Activated CD4-positive, alpha-beta T cell treated with anti-CD3 and anti-CD28 coated beads, Interleukin-2, Interleukin-4, amounts not matched to agents 100 ng/mL and 50 ng/mL, durations not matched to agents 16 hours and 8 hours (primary cell): ENCODE results near the gene ADAMTSL3.

Experiments
- DNase-seq: peaks from one replicate; pipeline ENCODE4 v3.0.0-alpha.2; 2020; ENCODE audit warnings: low spot score

ADAMTSL3 gene

GRCh38 chr15:83838763-83839162 is 184.8 kb downstream of the ADAMTSL3 start:
- no peak for DNase-seq

DNA sequence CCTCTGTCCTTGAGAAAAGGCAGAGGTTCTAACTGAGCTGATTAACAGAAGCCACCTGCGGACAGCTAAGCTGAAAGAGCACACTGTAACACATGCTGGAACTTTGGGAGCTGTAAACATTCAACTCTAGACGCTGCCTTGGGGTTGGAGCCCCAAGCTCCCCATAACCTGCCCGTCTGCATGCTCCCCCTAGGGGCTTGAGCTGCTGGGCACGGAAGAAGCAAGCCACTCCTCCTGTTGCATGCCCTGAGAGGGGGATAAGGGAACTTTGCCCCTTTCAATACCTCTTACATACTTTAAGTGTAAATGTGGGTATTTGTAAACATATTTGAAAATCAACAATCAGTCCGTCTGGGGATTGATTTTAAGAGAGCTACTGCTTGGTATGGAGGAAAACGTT is 188.4 kb downstream of the ADAMTSL3 start:
- no peak for DNase-seq

GRCh38 chr15:83843471-83843871 is 189.5 kb downstream of the ADAMTSL3 start:
- DNase-seq = no peak

DNA sequence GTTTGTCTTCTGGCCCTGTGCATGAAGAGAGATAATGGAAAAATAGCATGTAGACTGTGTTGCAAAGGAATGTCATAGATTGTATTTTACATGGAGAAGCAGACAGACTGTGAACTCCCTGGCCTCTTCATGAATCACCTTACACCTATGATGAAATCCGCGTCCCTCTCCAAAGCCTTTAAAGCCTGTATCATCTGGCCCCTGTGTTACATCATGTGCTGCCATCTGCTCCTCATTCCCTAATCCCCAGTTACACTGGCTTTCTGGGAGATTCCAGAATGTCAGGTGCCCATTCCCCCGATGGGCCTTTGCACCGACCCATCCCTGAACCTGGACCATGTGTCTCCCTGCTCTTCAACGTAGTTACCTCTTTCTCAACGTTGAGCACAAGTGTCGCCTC is 190.8 kb downstream of the ADAMTSL3 start:
- no peak for DNase-seq

GRCh38 chr15:83845230-83845629 is 191.3 kb downstream of the ADAMTSL3 start:
- no peak for DNase-seq

- no peak for DNase-seq
Observed at GRCh38 chr15:83846847-83847246, 192.9 kb downstream of the ADAMTSL3 start.

GRCh38 chr15:83848315-83849050 is 194.6 kb downstream of the ADAMTSL3 start:
- no peak for DNase-seq

DNA sequence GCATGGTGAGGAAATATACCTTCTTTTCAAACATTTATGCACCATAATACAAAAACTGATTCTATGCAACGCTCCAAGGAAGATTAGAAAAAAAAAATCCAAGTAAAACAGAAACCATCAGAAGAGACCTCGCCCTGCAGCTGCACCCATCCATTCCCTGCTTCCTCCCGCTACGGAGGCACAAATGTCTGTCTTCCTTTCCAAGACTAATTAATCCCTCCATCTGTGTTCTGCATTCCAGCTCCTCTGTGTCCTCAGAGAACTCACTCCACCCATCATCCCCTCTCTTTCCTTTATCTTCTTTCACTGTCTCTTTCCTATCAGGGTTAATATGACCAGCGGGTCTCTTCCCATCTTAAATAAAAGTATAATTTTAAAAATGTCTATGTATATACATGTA is 196.1 kb downstream of the ADAMTSL3 start:
- no peak for DNase-seq

DNA sequence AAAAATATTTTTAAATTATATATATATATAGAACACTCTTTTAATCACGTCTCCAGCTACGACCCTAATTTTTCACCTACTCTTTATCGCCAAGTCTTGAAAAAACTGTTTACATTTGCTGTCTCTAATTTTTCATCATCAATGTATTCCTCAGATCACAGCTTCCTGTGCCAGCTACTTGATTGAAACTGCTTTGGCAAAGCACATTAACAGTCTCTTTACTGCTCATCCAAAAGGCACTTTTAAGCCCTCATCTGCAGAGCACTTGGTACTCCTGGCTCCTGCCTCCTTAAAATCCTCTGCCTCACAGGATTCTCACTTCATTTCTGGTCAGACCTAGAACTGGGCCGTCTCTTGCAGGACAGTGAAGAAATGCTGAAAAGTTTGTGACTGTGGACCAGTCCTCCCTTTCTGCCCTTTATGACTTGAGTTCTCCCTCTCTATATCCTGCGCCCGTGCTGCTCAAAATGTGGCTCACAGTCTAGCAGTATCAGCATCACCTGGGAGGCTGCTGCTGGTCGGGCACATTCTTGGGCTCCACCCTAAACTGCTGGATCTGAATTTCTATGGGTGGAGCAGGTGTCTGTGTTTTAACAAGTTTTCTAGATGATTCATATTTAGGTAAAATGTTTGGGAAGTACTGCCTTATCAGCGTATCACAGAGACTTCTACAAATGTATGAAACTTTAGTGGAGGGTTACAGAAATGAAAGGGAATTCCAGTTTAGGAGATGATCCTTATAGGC is 196.8 kb downstream of the ADAMTSL3 start:
- DNase-seq = no peak

DNA sequence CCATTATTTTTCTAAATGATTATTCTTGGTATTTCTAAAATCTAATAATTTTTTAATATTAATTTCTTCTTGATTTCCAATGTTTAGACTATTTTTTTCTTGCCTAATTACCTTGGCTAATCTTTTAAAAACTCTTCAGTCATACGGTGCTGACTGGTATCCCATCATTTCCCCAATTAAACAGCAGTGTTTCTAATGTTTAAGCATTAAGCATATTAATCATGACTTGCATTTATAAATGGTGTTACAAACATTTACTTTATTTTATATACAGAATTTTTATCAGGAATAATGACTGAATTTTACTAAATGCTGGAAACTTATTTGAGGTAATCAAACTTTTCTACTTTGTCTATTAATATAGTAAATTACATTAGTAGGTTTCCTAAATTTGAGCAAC is 199.3 kb downstream of the ADAMTSL3 start:
- DNase-seq = no peak

- DNase-seq = peak; percentile 22
Observed at GRCh38 chr15:83854321-83854720, 200.4 kb downstream of the ADAMTSL3 start.

DNA sequence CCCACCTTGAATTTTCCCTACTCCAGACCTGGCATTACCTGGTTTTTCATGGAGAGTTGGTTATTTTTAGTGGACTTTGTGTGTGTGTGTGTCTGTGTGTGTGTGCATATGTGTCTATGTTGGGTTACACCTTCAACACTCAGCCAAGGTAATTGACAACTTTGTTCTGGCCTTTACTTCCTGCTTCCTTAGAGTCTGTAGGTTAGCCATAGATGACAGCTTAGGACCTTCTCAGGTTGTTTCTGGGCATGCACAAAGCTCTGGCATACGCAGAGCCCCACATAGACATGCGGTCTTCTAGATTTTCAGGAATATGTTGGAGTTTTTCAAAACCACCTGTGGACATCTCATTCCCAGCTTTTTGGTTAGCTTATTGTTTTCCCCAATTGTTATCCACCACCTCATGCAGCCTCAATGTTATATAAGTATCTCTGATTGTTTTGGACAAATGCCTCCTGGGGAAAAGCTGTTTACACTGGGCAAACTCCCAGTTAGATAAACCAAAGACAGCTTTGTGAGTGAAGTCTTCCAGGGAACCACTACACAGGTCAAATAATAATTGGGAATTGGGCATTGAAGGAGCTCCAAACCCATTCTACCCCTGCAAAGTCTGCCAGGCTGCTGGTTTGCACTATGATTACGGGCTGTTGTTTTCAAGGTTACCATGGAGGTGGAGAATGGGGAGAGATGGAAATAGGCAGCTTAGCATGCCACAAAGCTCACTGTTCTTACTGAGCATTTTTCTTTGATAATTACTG is 201.2 kb downstream of the ADAMTSL3 start:
- no peak for DNase-seq

- DNase-seq = no peak
Observed at GRCh38 chr15:83855956-83856355, 202.0 kb downstream of the ADAMTSL3 start.

GRCh38 chr15:83858820-83859505 is 205.0 kb downstream of the ADAMTSL3 start:
- DNase-seq = no peak

GRCh38 chr15:83866692-83867091 is 212.8 kb downstream of the ADAMTSL3 start:
- DNase-seq = no peak

- DNase-seq = no peak
Observed at GRCh38 chr15:83869341-83869740, 215.4 kb downstream of the ADAMTSL3 start.

- DNase-seq = no peak
Observed at GRCh38 chr15:83871808-83872559, 218.1 kb downstream of the ADAMTSL3 start.

DNA sequence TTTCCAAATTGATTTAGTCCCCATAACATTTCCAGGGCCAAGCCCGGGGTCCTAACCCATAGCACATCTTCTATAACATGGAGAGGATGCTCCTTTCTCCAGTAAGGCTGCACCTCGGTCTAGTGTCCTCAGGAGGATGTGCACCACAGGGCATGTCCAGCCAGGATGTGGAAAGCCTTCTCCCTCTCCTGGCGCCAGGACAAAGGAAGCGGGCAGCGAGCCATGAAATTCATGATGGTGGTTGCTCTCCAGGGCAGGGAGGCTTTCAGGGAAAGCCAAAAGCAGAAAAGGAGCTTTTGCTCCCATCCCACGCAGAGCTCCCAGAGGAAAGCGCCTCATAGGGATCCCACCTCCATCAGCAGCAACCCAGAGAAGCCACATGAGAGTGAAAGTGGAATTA is 220.0 kb downstream of the ADAMTSL3 start:
- DNase-seq = no peak

DNA sequence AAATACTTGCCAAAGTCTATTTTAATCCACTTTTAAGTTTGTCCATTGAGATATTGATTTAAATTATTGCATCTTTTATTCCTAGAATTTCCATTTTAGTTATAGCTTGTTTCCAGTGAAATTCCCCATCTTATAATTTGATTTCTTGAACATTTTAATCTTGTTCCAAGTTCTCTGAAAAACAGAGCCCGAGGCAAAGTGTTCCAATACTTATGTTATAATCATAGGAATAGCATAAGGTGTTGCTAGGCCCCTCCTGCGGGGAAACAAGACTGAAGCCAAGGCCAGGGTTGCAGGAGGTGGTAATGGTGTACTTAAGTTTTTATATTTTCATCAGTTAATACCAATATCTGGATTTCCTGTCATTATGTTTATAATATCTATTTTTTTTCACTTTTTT is 226.6 kb downstream of the ADAMTSL3 start:
- DNase-seq = no peak

DNA sequence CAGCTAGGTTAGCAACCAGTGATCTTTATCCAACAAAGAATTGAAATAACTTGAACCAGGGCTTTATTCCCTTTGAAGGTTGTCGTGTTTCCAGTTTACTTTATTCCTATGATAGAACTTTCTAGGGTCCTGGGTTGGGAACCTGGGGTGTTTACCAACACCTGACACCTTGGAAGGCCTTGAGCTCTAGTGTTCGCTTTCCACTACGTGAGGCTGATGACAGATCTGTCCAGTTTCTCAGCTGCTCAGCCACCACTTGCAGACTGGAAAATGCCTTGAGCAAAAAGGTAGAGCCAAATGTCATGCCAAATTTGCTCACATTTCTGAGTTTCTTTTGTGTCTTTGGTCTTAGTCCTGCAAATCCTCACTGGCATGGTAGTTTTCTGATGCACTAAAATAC is 227.2 kb downstream of the ADAMTSL3 start:
- no peak for DNase-seq

DNA sequence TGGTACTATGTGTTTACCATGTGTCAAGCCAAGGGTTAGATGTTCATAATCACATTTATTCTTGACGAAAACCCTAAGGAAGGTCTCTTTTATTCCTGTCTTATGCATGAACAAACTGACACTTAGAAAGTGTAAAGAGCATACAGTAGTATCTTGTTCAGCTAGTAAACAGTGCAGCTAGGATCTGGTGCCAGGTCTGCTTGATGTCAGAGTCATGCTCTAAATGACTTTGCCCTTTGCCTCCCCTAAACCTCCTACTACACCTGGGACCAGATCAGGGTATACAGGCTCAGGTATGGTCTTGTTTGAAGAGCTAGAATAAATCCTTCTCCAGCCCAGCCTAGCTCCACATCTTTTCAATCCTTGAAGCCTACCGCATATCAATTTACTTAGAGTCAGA is 232.4 kb downstream of the ADAMTSL3 start:
- DNase-seq = no peak

GRCh38 chr15:83887404-83887803 is 233.5 kb downstream of the ADAMTSL3 start:
- no peak for DNase-seq
